H1 (cell line): ENCODE data around the gene PAIP2B. TPM values are rescaled to one million over a fixed set of nuclear protein-coding genes. Genes with fewer than 3 reads are reported as not detected.

ENCODE experiments used
- CTCF ChIA-PET: fragments of 300-600 bp; sonication (Branson Sonifier 250); formaldehyde crosslinking; loops from one replicate; lab custom pipeline; 2021; ENCODE audit not compliant: partially characterized antibody; lab: Charles Lee
- POLR2A ChIA-PET: fragments of 300-600 bp; sonication (Branson Sonifier 250); formaldehyde crosslinking; loops from one replicate; lab custom pipeline; 2021; ENCODE audit warnings: inconsistent platforms; ENCODE audit not compliant: partially characterized antibody; lab: Charles Lee
- DNase-seq, 2 experiments: peaks; one replicate each; pipeline versions ENCODE4 v3.0.0 to v3.0.0-alpha.2; 2010 to 2022; ENCODE audit warnings: low spot score in 2 of 2, low read depth in 1 of 2, mixed read lengths in 1 of 2
- FAIRE-seq: peaks from 2 replicates; lab custom pipeline; 2011; peaks lifted over from hg19 to GRCh38; lab: Jason Lieb, UNC
- H2AFZ ChIP-seq: 2 replicates; pipeline ENCODE4 v1.8.1; 2012; ENCODE audit warnings: low read length, inconsistent platforms
- H2AK5ac ChIP-seq: 2 replicates; pipeline ENCODE4 v1.6.1; 2013; ENCODE audit warnings: low read depth, low read length
- H2BK120ac ChIP-seq: replicated peaks from 2 replicates; pipeline ENCODE3; 2013; ENCODE audit warnings: low read depth, low read length, inconsistent platforms
- H2BK12ac ChIP-seq: 2 replicates; pipeline ENCODE4 v1.6.1; 2013; ENCODE audit warnings: low read depth, low read length
- H2BK15ac ChIP-seq: 2 replicates; pipeline ENCODE4 v1.6.1; 2013; ENCODE audit warnings: low read length
- H2BK20ac ChIP-seq: 2 replicates; pipeline ENCODE4 v1.6.1; 2013; ENCODE audit warnings: low read length
- H2BK5ac ChIP-seq: 2 replicates; pipeline ENCODE4 v1.6.1; 2013; ENCODE audit warnings: low read depth, low read length
- H3K14ac ChIP-seq: 2 replicates; pipeline ENCODE4 v1.6.1; 2013; ENCODE audit warnings: inconsistent platforms; ENCODE audit not compliant: insufficient read length
- H3K18ac ChIP-seq: 2 replicates; pipeline ENCODE4 v1.6.1; 2013; ENCODE audit warnings: low read length; ENCODE audit errors: extremely low read depth
- H3K23ac ChIP-seq: 2 replicates; pipeline ENCODE4 v1.6.1; 2013; ENCODE audit warnings: inconsistent platforms; ENCODE audit not compliant: insufficient read length
- H3K23me2 ChIP-seq: 2 replicates; pipeline ENCODE4 v1.6.1; 2013; ENCODE audit warnings: low read depth, low read length
- H3K27ac ChIP-seq: 2 replicates; pipeline ENCODE4 v1.6.1; 2011; ENCODE audit warnings: low read depth, low read length, inconsistent platforms
- H3K27me3 ChIP-seq, 4 experiments: replicated peaks in 1 of 4; 1 replicate in 1 of 4; 2 replicates in 3 of 4; pipeline versions ENCODE4 v1.6.1 to v1.8.1; 2011 to 2013; ENCODE audit warnings: low read length in 3 of 4, mild to moderate bottlenecking in 3 of 4, inconsistent platforms in 2 of 4, mixed read lengths in 2 of 4, moderate library complexity in 1 of 4; ENCODE audit not compliant: control insufficient read depth in 3 of 4, insufficient read depth in 3 of 4; ENCODE audit errors: extremely low read depth in 1 of 4
- H3K36me3 ChIP-seq, 4 experiments: 2 replicates each; pipeline versions ENCODE4 v1.6.1 to v1.8.1; 2011 to 2013; ENCODE audit warnings: mild to moderate bottlenecking in 4 of 4, low read length in 3 of 4, moderate library complexity in 2 of 4, control low read depth in 1 of 4, inconsistent platforms in 1 of 4; ENCODE audit not compliant: insufficient read depth in 4 of 4, control insufficient read depth in 2 of 4
- H3K4ac ChIP-seq: replicated peaks from 2 replicates; pipeline ENCODE3; 2013; ENCODE audit warnings: low read length, low read depth, mixed read lengths, inconsistent platforms; ENCODE audit not compliant: insufficient read length
- H3K4me1 ChIP-seq, 4 experiments: replicated peaks in 1 of 4; 1 replicate in 1 of 4; 2 replicates in 3 of 4; pipeline versions ENCODE4 v1.6.1 to v1.8.1; 2011 to 2013; ENCODE audit warnings: low read length in 3 of 4, inconsistent platforms in 2 of 4, mixed read lengths in 1 of 4; ENCODE audit not compliant: insufficient read depth in 4 of 4, control insufficient read depth in 3 of 4
- H3K4me2 ChIP-seq, 2 experiments: 2 replicates each; pipeline versions ENCODE4 v1.6.1 to v1.8.1; 2011 to 2013; ENCODE audit warnings: low read depth in 2 of 2, low read length in 2 of 2, control low read depth in 1 of 2, inconsistent platforms in 1 of 2, mild to moderate bottlenecking in 1 of 2; ENCODE audit not compliant: insufficient read depth in 1 of 2
- H3K4me3 ChIP-seq, 4 experiments: fragments of 200-600, 300-600 bp in 1 of 4; sonication (generic), shearing (Covaris generic), sonication (Bioruptor Twin) in 1 of 4; 2 replicates each; pipeline versions ENCODE4 v1.5.1 to v1.8.1; 2011 to 2016; ENCODE audit warnings: low read length in 4 of 4, low read depth in 3 of 4, control low read depth in 2 of 4, inconsistent platforms in 2 of 4, mild to moderate bottlenecking in 2 of 4, mixed read lengths in 1 of 4, moderate library complexity in 1 of 4; ENCODE audit not compliant: insufficient read depth in 2 of 4; ENCODE audit errors: extremely low read depth in 1 of 4
- H3K56ac ChIP-seq: replicated peaks from 2 replicates; pipeline ENCODE3; 2013; ENCODE audit warnings: low read depth, mild to moderate bottlenecking, mixed read lengths, low read length, inconsistent platforms; ENCODE audit not compliant: insufficient read length
- H3K79me1 ChIP-seq: 2 replicates; pipeline ENCODE4 v1.6.1; 2013; ENCODE audit warnings: low read depth, low read length, control low read depth
- H3K79me2 ChIP-seq, 2 experiments: 2 replicates each; pipeline versions ENCODE4 v1.6.1 to v1.8.1; 2012 to 2013; ENCODE audit warnings: low read length in 2 of 2, mild to moderate bottlenecking in 2 of 2, inconsistent platforms in 1 of 2; ENCODE audit not compliant: insufficient read depth in 2 of 2, control insufficient read depth in 1 of 2
- H3K9ac ChIP-seq, 4 experiments: replicated peaks in 1 of 4; 1 replicate in 1 of 4; 2 replicates in 3 of 4; pipeline versions ENCODE4 v1.6.1 to v1.8.1; 2011 to 2013; ENCODE audit warnings: low read depth in 3 of 4, low read length in 3 of 4, control low read depth in 2 of 4, mild to moderate bottlenecking in 2 of 4, moderate library complexity in 2 of 4, inconsistent platforms in 1 of 4; ENCODE audit errors: extremely low read depth in 1 of 4
- H3K9me3 ChIP-seq, 2 experiments: 2 replicates each; pipeline versions ENCODE4 v1.6.1 to v1.8.1; 2012 to 2013; ENCODE audit warnings: mild to moderate bottlenecking in 2 of 2, moderate library complexity in 2 of 2, control low read depth in 1 of 2, inconsistent platforms in 1 of 2, low read depth in 1 of 2, low read length in 1 of 2, mixed read lengths in 1 of 2; ENCODE audit not compliant: insufficient read depth in 2 of 2
- H4K20me1 ChIP-seq, 2 experiments: replicated peaks in 1 of 2; 2 replicates each; pipeline versions ENCODE3 to v1.8.1; 2011 to 2013; ENCODE audit warnings: inconsistent platforms in 2 of 2, low read length in 2 of 2, mild to moderate bottlenecking in 1 of 2; ENCODE audit not compliant: insufficient read depth in 2 of 2, control insufficient read depth in 1 of 2
- H4K5ac ChIP-seq: 2 replicates; pipeline ENCODE4 v1.6.1; 2013; ENCODE audit warnings: low read length, low read depth, mixed read lengths, inconsistent platforms; ENCODE audit not compliant: insufficient read length
- H4K8ac ChIP-seq: 2 replicates; pipeline ENCODE4 v1.8.0; 2013; ENCODE audit warnings: mild to moderate bottlenecking, moderate library complexity, low read length, inconsistent platforms; ENCODE audit not compliant: insufficient read depth; ENCODE audit errors: extremely low read depth
- H4K91ac ChIP-seq: replicated peaks from 2 replicates; pipeline ENCODE3; 2013; ENCODE audit warnings: low read length, mixed read lengths, inconsistent platforms; ENCODE audit not compliant: insufficient read length
- CEBPB ChIP-seq: IDR thresholded peaks from 2 replicates; pipeline ENCODE4 v1.6.1; 2012; ENCODE audit warnings: low read depth, low read length
- FOSL1 ChIP-seq: IDR thresholded peaks from 2 replicates; pipeline ENCODE4 v1.6.1; 2011; ENCODE audit warnings: mild to moderate bottlenecking, low read depth, low read length, moderate library complexity; ENCODE audit not compliant: insufficient read depth
- TCF12 ChIP-seq: IDR thresholded peaks from 2 replicates; pipeline ENCODE4 v1.6.1; 2011; ENCODE audit warnings: low read depth, mild to moderate bottlenecking, low read length
- WGBS, 2 experiments: shearing (Covaris generic) in 1 of 2; methylation state at CpG; one replicate each; pipeline versions ENCODE4 v1.1.6 to v1.1.7; 2013 to 2015; ENCODE audit warnings: low lambda C conversion rate in 2 of 2, mixed read lengths in 2 of 2, inconsistent platforms in 1 of 2, low coverage in 1 of 2, missing lambda C conversion rate in 1 of 2; ENCODE audit not compliant: insufficient replicate concordance in 2 of 2, insufficient coverage in 1 of 2, insufficient read length in 1 of 2; ENCODE audit errors: extremely low coverage in 1 of 2, missing lambda C conversion rate in 1 of 2; 5-methylcytosine and 5-hydroxymethylcytosine counted together
- polyA plus RNA-seq, 7 experiments: library from polyadenylated mRNA; depleted of rRNA in 3 of 7; stranded (reverse) in 5 of 7; unstranded in 2 of 7; fragments of >200 nt in 5 of 7; fragments of 200-250 nt in 2 of 7; gene quantifications; 1 replicate in 5 of 7; 2 replicates in 1 of 7; 4 replicates in 1 of 7; pipeline versions ENCODE4 v1.2.1 to v1.2.3, GENCODE V29; 2011 to 2013; ENCODE audit warnings: missing spikeins in 2 of 7, mixed read lengths in 2 of 7
- total RNA-seq: library from RNA; stranded (reverse); fragmentation: NEBNext Ultra II Directional; extraction: Animal tissue kit (Norgen Biotek cat#: 25700); gene quantifications from 2 replicates; pipeline ENCODE4 v1.2.1, GENCODE V29; 2021

Gene PAIP2B
- total and polyA plus RNA-seq, 2 of the 8 experiments (the other 6 are each of a cell fraction or from before 2014, with no cell fraction given) = 8.4 to 31.3 TPM

DNA sequence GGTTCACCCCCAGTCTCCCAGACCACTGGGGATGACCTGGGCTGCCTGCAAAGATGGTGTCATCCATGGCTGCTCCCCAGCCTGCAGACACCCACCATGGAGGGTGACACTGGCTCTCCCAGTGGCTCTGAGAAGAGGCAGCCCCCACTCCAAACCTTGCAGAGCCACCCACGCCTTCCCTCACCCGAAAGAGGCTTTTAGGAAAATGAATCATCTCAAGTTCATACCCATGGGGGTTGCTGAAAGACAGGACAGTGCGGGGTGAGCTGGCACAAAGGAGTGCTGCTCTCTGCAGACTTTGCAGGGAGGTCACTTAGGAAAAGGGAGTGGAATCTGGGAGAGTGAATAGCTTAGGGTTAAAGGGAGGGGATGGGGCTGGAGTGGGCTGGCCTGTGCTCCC is 60.1 kb downstream of the PAIP2B start:
- Histone ChIP-seq H3K4ac (no peak overlapping the region), H2BK120ac (no peak overlapping the region), H3K27ac (no peak overlapping the region), H3K27me3 (no peaks in the 10 kb centered on the region), H3K79me1 (no peaks in the 10 kb centered on the region), H3K4me3 (no peak overlapping the region), H3K23ac (no peak overlapping the region), H2BK5ac (no peak overlapping the region), H4K5ac (no peak overlapping the region), H3K9me3 (no peaks in the 10 kb centered on the region), H3K4me2 (no peak overlapping the region), H2BK12ac (0 out of 2 replicates have a peak overlapping the region, but pooled peaks have one; percentile 17), H2AK5ac (no peak overlapping the region), H2BK20ac (no peak overlapping the region), H4K91ac (no peak overlapping the region), H3K36me3 (no peaks in the 10 kb centered on the region), H3K56ac (no peak overlapping the region), H3K18ac (no peak overlapping the region), H3K79me2 (no peaks in the 10 kb centered on the region), H4K8ac (no peak overlapping the region), H3K4me1 (no peaks in the 10 kb centered on the region), H3K9ac (no peak overlapping the region), H4K20me1 (no peaks in the 10 kb centered on the region), H3K23me2 (no peaks in the 10 kb centered on the region), H2AFZ (no peak overlapping the region), H3K14ac (no peak overlapping the region), H2BK15ac (no peak overlapping the region)
- DNase-seq = no peak
- 89% methylated on average over 2 of the region's 3 CpGs; no CpG with 5 or more reads in 1 of the 2 experiments for WGBS, 2 experiments
- POLR2A ChIA-PET = no interaction called here
- CTCF ChIA-PET = interaction anchor here (1.3 to 2.0 kb wide), 3 partner anchors 8 to 165 kb away, joined by 4 to 7 read pairs (median 4); no protein-coding TSS in a partner anchor
- TF ChIP-seq TCF12 (no peak), FOSL1 (no peak), CEBPB (no peak)
- FAIRE-seq = no peak
